Fibroblast of the aortic adventitia (primary cell): Measurements from ENCODE around the gene ZGRF1. TPM values are rescaled to one million over a fixed set of nuclear protein-coding genes. Genes with fewer than 3 reads are reported as not detected.

Source experiments
- DNase-seq: peaks from one replicate; pipeline ENCODE4 v3.0.0-alpha.2; 2010; ENCODE audit warnings: low read depth
- H3K4me3 ChIP-seq: 2 replicates; pipeline ENCODE4 v1.5.1; 2011; ENCODE audit warnings: low read depth, mild to moderate bottlenecking, control low read depth, low read length, moderate library complexity
- CTCF ChIP-seq: IDR thresholded peaks from 2 replicates; pipeline ENCODE4 v1.5.1; 2011; ENCODE audit warnings: mild to moderate bottlenecking, low read length, control low read depth, inconsistent platforms; ENCODE audit not compliant: insufficient read depth
- total RNA-seq: library from RNA; depleted of rRNA; stranded (reverse); fragments of >200 nt; gene quantifications from 2 replicates; pipeline ENCODE4 v1.2.3, GENCODE V29; 2012; ENCODE audit warnings: low replicate concordance

The ZGRF1 gene
- total RNA-seq, 1 donor = 26.1 TPM

GRCh38 chr4:112521123-112522023 lies 115.3 kb downstream of the ZGRF1 start:
- no peak for TF ChIP-seq CTCF
- no peak for DNase-seq
- no peak overlapping the region for H3K4me3 ChIP-seq

- DNase-seq = no peak
- no peak overlapping the region for H3K4me3 ChIP-seq
- TF ChIP-seq CTCF = no peak
Measured at GRCh38 chr4:112520598-112521122, 116.0 kb downstream of the ZGRF1 start.

GRCh38 chr4:112519689-112520597 lies 116.8 kb downstream of the ZGRF1 start:
- H3K4me3 ChIP-seq = no peak overlapping the region
- no peak for TF ChIP-seq CTCF
- no peak for DNase-seq

- no peak for DNase-seq
Measured at GRCh38 chr4:112518675-112519074, 118.0 kb downstream of the ZGRF1 start.

GRCh38 chr4:112517911-112518310 lies 118.8 kb downstream of the ZGRF1 start:
- H3K4me3 ChIP-seq = no peak overlapping the region
- DNase-seq = no peak
- no peak for TF ChIP-seq CTCF

More at GRCh38 chr4:112518675-112519074, 118.0 kb downstream of the ZGRF1 start:
- no peak for TF ChIP-seq CTCF
- no peak overlapping the region for H3K4me3 ChIP-seq

- H3K4me3 ChIP-seq = no peak overlapping the region
- DNase-seq = no peak
- TF ChIP-seq CTCF = no peak
Measured at GRCh38 chr4:112517067-112517634, 119.6 kb downstream of the ZGRF1 start.
